CD4-positive, CD25-positive, alpha-beta regulatory T cell (primary cell): Measurements from ENCODE around the gene KCNMA1. TPM values are rescaled to one million over a fixed set of nuclear protein-coding genes. Genes with fewer than 3 reads are reported as not detected.

Experiments
- ATAC-seq, 2 donors: fragments of 150-1000 bp; cut with Tn5 transposase; one replicate each; pipeline ENCODE4 v1.10.0; 2021; ENCODE audit warnings: low read depth in 2 of 2, moderate number of reproducible peaks in 2 of 2, moderate library complexity in 1 of 2
- DNase-seq, 3 donors: peaks; one replicate each; pipeline versions ENCODE4 v3.0.0 to v3.0.0-alpha.2; 2012 to 2022; ENCODE audit warnings: mixed read lengths in 1 of 3
- H3K27ac ChIP-seq: one replicate; pipeline ENCODE4 v1.7.0; 2013; ENCODE audit warnings: mild to moderate bottlenecking, low read length; ENCODE audit not compliant: insufficient read depth, poor library complexity, severe bottlenecking
- H3K27me3 ChIP-seq: one replicate; pipeline ENCODE4 v1.7.0; 2013; ENCODE audit warnings: low read length; ENCODE audit not compliant: control insufficient read depth, insufficient read depth
- H3K36me3 ChIP-seq: one replicate; pipeline ENCODE4 v1.7.0; 2013; ENCODE audit warnings: mild to moderate bottlenecking, low read length, moderate library complexity; ENCODE audit not compliant: control insufficient read depth, insufficient read depth
- H3K4me1 ChIP-seq: 2 replicates; pipeline ENCODE4 v1.7.0; 2013; ENCODE audit warnings: mild to moderate bottlenecking, low read length; ENCODE audit not compliant: insufficient read depth, control insufficient read depth, poor library complexity, severe bottlenecking
- H3K4me3 ChIP-seq: one replicate; pipeline ENCODE4 v1.7.0; 2013; ENCODE audit warnings: low read depth, mild to moderate bottlenecking, low read length, moderate library complexity
- H3K9me3 ChIP-seq, 2 experiments: 1 replicate in 1 of 2; 2 replicates in 1 of 2; pipeline ENCODE4 v1.7.0; 2013; ENCODE audit warnings: low read length in 2 of 2, mild to moderate bottlenecking in 1 of 2, moderate library complexity in 1 of 2; ENCODE audit not compliant: control insufficient read depth in 2 of 2
- H3K27ac Mint-ChIP-seq, 3 donors: one replicate each; pipeline ENCODE4 v1.8.0; 2020 to 2022; ENCODE audit warnings: mild to moderate bottlenecking in 3 of 3, mixed read lengths in 3 of 3, moderate library complexity in 2 of 3
- H3K27me3 Mint-ChIP-seq: one replicate; pipeline ENCODE4 v1.8.0; 2022; ENCODE audit warnings: mild to moderate bottlenecking, mixed read lengths
- H3K36me3 Mint-ChIP-seq: one replicate; pipeline ENCODE4 v1.8.0; 2020; ENCODE audit warnings: mixed read lengths
- H3K4me1 Mint-ChIP-seq, 4 donors: one replicate each; pipeline ENCODE4 v1.8.0; 2020 to 2022; ENCODE audit warnings: mixed read lengths in 4 of 4, mild to moderate bottlenecking in 1 of 4
- H3K4me3 Mint-ChIP-seq, 4 donors: one replicate each; pipeline ENCODE4 v1.8.0; 2020 to 2022; ENCODE audit warnings: mild to moderate bottlenecking in 4 of 4, mixed read lengths in 4 of 4, moderate library complexity in 3 of 4
- H3K9me3 Mint-ChIP-seq, 7 donors: one replicate each; pipeline ENCODE4 v1.8.0; 2020 to 2022; ENCODE audit warnings: mixed read lengths in 7 of 7, mild to moderate bottlenecking in 3 of 7, moderate library complexity in 2 of 7
- polyA plus RNA-seq, 4 donors: library from polyadenylated mRNA; unstranded; fragments of 300-500 nt; fragmentation: Illumina TruSeq; gene quantifications; one replicate each; pipeline ENCODE4 v1.2.3, GENCODE V29; 2021
- total RNA-seq: library from RNA; stranded (reverse); gene quantifications from one replicate; pipeline ENCODE4 v1.2.3, GENCODE V29; 2022

The KCNMA1 gene
- total and polyA plus RNA-seq, 5 donors from 2014 or later, result not detected

DNA sequence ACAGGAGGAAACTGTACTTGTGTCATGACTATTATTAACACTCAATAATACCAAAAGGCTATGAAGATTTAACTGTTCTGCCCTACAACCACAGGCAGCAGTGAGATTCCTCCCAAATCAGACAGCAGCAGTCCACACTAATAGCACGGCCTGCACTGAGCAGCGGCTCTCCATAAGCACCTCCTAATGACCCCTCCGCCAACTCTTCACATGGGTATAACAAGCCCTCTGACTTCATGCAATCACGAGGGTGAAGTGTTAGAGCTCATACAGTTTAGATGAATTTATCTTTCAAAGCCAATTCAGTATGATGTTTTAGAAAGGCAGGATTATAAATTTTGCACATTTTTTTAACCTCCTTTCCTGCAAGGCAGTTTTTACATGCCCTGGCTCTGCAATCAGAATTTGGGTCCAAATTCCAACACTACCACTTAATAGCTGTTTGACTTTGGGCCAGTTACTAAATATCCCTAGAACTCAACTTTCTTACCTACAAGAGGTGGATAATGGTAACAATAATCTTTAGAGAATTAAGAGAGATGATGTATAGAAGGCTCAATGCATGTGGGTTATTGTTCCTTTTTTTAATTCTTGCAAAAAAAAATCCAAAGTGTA is 617.1 kb downstream of the KCNMA1 start:
- Histone ChIP-seq H3K4me1 (no peaks in the 10 kb centered on the region), H3K27me3 (no peaks in the 10 kb centered on the region), H3K36me3 (no peaks in the 10 kb centered on the region), H3K9me3 (no peaks in the 10 kb centered on the region), H3K4me3 (no peak overlapping the region), H3K27ac (no peak overlapping the region)
- Mint-ChIP-seq H3K36me3 (no peaks in the 10 kb centered on the region), H3K4me1 (no peaks in the 10 kb centered on the region), H3K9me3 (peaks cover 0 to 3% (median 0%) of the 10 kb centered on the region in 7 donors), H3K27me3 (no peaks in the 10 kb centered on the region), H3K27ac (no peak overlapping the region), H3K4me3 (no peak overlapping the region)
- DNase-seq, result no peak
- ATAC-seq, result no peak

DNA sequence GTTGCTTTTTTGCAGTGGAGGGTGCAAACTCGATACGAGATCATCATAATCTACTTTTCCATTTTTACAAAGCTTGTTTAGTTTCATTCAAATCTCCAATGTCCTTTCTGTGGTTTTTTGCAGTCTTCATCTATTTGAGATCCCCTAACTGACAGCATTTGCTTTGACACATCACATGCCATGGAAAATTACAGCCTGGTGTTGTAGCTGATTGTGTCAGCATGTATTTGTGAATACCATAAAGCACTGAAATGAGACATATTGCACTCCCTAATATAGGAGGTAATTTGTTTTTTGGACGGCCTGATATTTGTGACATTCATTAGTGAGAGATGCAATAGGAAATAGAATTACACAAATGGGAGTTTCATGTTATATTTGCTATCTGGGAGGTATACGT is 620.8 kb downstream of the KCNMA1 start:
- H3K27me3 ChIP-seq, result no peaks in the 10 kb centered on the region
- H3K27ac ChIP-seq, result no peak overlapping the region
- no peaks in the 10 kb centered on the region for H3K36me3 Mint-ChIP-seq

DNA sequence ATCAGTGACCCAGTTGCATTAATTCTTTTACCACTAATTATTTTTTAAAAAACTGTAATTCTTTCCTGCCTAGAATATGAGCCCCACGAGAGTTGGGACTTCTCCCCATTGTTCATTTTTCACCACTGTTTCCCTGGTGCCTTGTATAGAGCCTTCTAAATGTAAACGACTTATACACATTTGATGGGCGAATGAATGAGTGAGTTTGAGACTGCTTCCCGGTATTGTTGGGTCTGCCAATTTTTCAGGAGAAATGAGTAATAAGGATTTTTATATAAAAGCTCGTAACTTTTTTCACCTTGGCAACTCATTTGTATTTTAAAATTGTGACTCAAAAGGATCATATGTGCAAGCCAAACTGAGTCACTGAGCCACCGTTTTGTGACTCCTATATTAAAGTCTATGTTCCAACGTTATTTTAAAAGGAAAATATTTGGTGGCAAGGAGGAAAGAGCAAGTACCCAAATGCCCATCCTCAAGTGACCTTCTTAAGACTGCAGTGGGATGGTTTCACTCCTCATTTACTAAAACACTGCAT is 621.3 kb downstream of the KCNMA1 start:
- Mint-ChIP-seq H3K27ac (no peak overlapping the region), H3K9me3 (peaks cover 0 to 3% (median 0%) of the 10 kb centered on the region in 7 donors), H3K4me3 (no peak overlapping the region), H3K36me3 (no peaks in the 10 kb centered on the region), H3K4me1 (no peaks in the 10 kb centered on the region), H3K27me3 (no peaks in the 10 kb centered on the region)
- no peaks in the 10 kb centered on the region for H3K9me3 ChIP-seq
- H3K27me3 ChIP-seq, result no peaks in the 10 kb centered on the region
- no peak overlapping the region for H3K4me3 ChIP-seq
- DNase-seq (no peak), ATAC-seq (no peak)
- no peaks in the 10 kb centered on the region for H3K36me3 ChIP-seq
- no peaks in the 10 kb centered on the region for H3K4me1 ChIP-seq
- H3K27ac ChIP-seq, result no peak overlapping the region

More for the DNA sequence above, 620.8 kb downstream of the KCNMA1 start:
- Mint-ChIP-seq H3K4me3 (no peak overlapping the region), H3K9me3 (peaks cover 0 to 3% (median 0%) of the 10 kb centered on the region in 7 donors), H3K4me1 (no peaks in the 10 kb centered on the region), H3K27me3 (no peaks in the 10 kb centered on the region), H3K27ac (no peak overlapping the region)
- Histone ChIP-seq H3K4me3 (no peak overlapping the region), H3K36me3 (no peaks in the 10 kb centered on the region), H3K9me3 (no peaks in the 10 kb centered on the region), H3K4me1 (no peaks in the 10 kb centered on the region)
- ATAC-seq (no peak), DNase-seq (no peak)

DNA sequence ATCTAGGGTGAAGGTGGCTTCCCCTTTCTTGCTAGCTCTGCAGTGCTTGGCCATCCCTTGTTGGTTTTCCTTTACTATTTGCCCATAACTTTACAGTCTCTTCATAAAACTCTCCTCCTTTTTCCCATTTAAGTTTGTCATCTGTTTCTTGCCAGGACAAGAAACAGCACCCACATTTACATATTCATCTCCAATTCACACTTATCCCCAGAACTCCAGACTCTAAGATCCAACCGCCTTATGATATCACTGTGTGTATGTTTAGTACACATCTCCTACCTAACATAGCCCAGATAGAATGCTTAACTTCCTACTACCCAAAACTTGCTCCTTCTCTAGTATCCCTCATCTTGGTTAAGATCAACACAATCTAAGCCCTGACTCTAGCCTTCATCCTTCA is 622.2 kb downstream of the KCNMA1 start:
- Histone ChIP-seq H3K27me3 (no peaks in the 10 kb centered on the region), H3K27ac (no peak overlapping the region), H3K9me3 (no peaks in the 10 kb centered on the region), H3K36me3 (no peaks in the 10 kb centered on the region), H3K4me3 (no peak overlapping the region), H3K4me1 (no peaks in the 10 kb centered on the region)
- no peaks in the 10 kb centered on the region for H3K36me3 Mint-ChIP-seq
- ATAC-seq (no peak), DNase-seq (no peak)
- peaks cover 4% of the 10 kb centered on the region for H3K27me3 Mint-ChIP-seq
- peaks cover 0 to 3% (median 0%) of the 10 kb centered on the region in 7 donors for H3K9me3 Mint-ChIP-seq
- H3K4me1 Mint-ChIP-seq, result no peaks in the 10 kb centered on the region
- H3K4me3 Mint-ChIP-seq, result no peak overlapping the region
- no peak overlapping the region for H3K27ac Mint-ChIP-seq

DNA sequence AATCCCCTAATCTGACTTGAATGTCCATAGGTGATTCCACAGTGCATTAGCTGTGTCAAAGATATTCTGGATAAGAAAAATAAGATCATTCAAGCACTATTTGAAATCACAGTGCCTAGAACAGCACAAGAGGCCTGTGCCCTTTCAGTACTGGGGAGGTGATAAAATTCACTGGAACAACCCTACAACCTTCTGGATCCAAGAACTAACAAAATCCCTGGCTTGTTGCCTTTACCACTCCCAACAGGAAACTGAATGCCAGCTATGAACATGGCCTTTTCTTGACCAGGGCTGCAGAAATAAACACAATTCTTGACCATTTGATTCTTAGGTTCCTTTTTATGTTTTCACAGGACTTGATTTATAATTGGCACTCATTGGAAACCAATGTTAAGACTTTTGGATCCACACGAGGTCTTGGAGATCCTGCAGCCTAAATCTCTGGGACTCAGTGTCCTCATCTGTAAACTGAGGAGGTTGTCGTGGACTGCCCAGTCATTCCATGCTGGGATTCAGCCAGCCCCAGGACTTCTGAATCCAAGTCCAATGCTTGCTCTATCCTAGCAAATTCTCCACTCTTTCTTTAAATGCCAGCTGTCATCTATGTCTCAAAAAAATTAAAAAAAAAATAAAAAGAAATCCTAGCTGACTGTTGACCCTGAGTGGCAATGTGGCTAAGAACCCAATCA is 624.7 kb downstream of the KCNMA1 start:
- ATAC-seq (no peak), DNase-seq (no peak)
- Mint-ChIP-seq H3K27me3 (peaks cover 10% of the 10 kb centered on the region), H3K36me3 (no peaks in the 10 kb centered on the region), H3K9me3 (peaks cover 0 to 4% (median 1%) of the 10 kb centered on the region in 7 donors), H3K27ac (no peak overlapping the region), H3K4me3 (no peak overlapping the region), H3K4me1 (no peaks in the 10 kb centered on the region)
- no peaks in the 10 kb centered on the region for H3K4me1 ChIP-seq
- H3K4me3 ChIP-seq, result no peak overlapping the region
- no peaks in the 10 kb centered on the region for H3K36me3 ChIP-seq
- H3K27me3 ChIP-seq, result no peaks in the 10 kb centered on the region
- no peaks in the 10 kb centered on the region for H3K9me3 ChIP-seq
- no peak overlapping the region for H3K27ac ChIP-seq

DNA sequence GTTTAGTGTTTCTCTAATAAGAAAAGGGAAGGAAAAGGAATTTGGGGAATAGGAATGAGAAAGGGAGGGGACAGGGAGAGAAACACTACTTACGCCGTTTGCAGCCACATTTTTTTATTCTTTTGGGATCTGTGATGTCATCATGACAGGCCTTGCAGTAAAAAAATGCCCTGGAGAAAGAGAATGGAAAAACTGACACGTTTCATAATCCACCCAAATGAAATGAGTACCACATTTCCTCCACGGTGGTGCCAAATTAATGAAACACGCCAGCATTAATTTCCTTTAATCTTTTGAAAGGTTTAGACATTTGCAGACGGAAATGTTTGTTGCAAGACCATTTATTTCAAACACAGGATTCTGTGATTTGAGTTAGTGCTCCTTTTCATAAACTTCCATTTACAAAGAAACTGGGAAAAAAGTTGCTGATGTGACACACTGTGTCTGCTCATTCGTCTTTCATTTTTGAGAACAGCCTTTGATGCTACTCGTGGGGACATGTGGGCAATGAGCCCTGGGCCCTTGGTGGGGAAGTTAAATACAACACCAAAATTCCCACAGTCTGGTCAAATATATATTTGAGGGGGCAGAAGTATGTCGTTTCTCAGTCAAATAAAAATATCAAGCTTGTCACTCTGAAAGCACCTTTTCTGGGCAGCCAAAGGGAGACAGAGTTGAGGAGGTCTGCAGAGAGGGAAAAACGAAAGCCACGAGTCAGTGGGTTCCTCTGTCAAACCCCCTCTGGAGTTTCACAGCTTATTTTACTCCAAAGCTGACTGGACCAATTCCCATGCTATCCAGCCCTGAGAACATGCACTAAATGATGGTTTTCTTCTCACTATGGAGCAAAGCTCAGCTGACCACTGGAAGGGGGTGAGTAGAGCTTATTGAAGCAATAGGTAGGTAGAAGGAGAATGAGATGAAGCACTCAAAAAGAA is 625.5 kb downstream of the KCNMA1 start:
- H3K27ac Mint-ChIP-seq, result no peak overlapping the region
- no peak overlapping the region for H3K27ac ChIP-seq
- peaks cover 10% of the 10 kb centered on the region for H3K27me3 Mint-ChIP-seq
- no peaks in the 10 kb centered on the region for H3K27me3 ChIP-seq
- no peak overlapping the region for H3K4me3 ChIP-seq
- no peak overlapping the region for H3K4me3 Mint-ChIP-seq
- H3K36me3 Mint-ChIP-seq, result no peaks in the 10 kb centered on the region
- peaks cover 0 to 4% (median 1%) of the 10 kb centered on the region in 7 donors for H3K9me3 Mint-ChIP-seq
- H3K9me3 ChIP-seq, result no peaks in the 10 kb centered on the region
- no peaks in the 10 kb centered on the region for H3K4me1 ChIP-seq
- H3K4me1 Mint-ChIP-seq, result no peaks in the 10 kb centered on the region
- no peak for DNase-seq
- no peak for ATAC-seq
- no peaks in the 10 kb centered on the region for H3K36me3 ChIP-seq

DNA sequence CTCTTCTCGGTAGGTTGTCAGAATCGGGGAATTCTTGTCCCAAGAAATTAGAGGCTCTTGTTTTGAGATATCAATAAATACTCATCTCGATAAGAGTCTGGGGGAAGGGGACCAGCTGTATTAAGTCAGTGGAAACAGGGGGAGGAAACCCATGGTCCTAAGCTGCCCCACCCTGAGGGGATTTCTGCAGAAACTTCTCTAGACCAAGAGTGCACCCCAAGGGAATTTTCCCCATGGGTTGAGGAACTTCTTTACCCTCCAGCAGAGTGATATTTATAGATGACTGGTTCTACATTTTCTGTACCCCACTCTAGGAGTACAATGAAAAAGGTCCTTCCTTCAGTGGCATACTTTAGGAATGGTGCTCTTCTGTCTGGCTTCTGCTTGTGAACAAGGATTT is 627.2 kb downstream of the KCNMA1 start:
- H3K4me3 ChIP-seq, result no peak overlapping the region
- Mint-ChIP-seq H3K27me3 (peaks cover 10% of the 10 kb centered on the region), H3K36me3 (no peaks in the 10 kb centered on the region), H3K4me1 (no peaks in the 10 kb centered on the region), H3K9me3 (peaks cover 0 to 4% (median 0%) of the 10 kb centered on the region in 7 donors), H3K27ac (peak overlapping the region in 1 of 3 donors; percentile 48), H3K4me3 (no peak overlapping the region)
- ATAC-seq (no peak), DNase-seq (no peak)
- H3K27me3 ChIP-seq, result no peaks in the 10 kb centered on the region
- H3K36me3 ChIP-seq, result no peaks in the 10 kb centered on the region
- no peak overlapping the region for H3K27ac ChIP-seq
- no peaks in the 10 kb centered on the region for H3K9me3 ChIP-seq
- no peaks in the 10 kb centered on the region for H3K4me1 ChIP-seq
